ENCODE measurements around the gene SGPL1. TPM values are rescaled to one million over a fixed set of nuclear protein-coding genes. Genes with fewer than 3 reads are reported as not detected.

The SGPL1 gene
- total RNA-seq, 1 experiment from 2014 or later: 127 TPM

- Mint-ChIP-seq H3K9me3 (ENCODE audit: unreplicated experiment) (no peaks in the 10 kb centered on the region), H3K27ac (ENCODE audit: unreplicated experiment) (no peak overlapping the region), H3K4me1 (ENCODE audit: low read depth, unreplicated experiment) (peaks cover 4% of the 10 kb centered on the region), H3K27me3 (ENCODE audit: insufficient read depth, unreplicated experiment) (no peaks in the 10 kb centered on the region), H3K4me3 (ENCODE audit: unreplicated experiment) (no peak overlapping the region), H3K36me3 (ENCODE audit: insufficient read depth, unreplicated experiment) (peaks cover 35% of the 10 kb centered on the region)
- intact Hi-C loops (cut with micrococcal nuclease; ENCODE audit: unreplicated experiment): no loop called here
- H3K27me3 ChIP-seq (replicated peaks; ENCODE audit: control insufficient read depth, insufficient read depth, low read length): no peaks in the 10 kb centered on the region
- BruUV-seq (replicated peaks): no TSS peak
- ChIA-PET POLR2A (no interaction called here), CTCF (interaction anchor here (2.0 kb wide), 1 partner anchor 48 kb away, joined by 4 read pairs; no protein-coding TSS in a partner anchor)
- DNase-seq: no peak
- no peak overlapping the region for H3K4me3 ChIP-seq (ENCODE audit: low read depth, low read length)
- peaks cover 2% of the 10 kb centered on the region; the same call in 1 of the 2 replicates for H3K36me3 ChIP-seq (ENCODE audit: control insufficient read depth, insufficient read depth, low read length)
- H3K4me1 ChIP-seq: peaks cover 8% of the 10 kb centered on the region
- no peaks in the 10 kb centered on the region for H3K9me3 ChIP-seq
- no peak for TF ChIP-seq CTCF (IDR thresholded peaks at IDR 0.05; ENCODE audit: insufficient read depth in 1 of 2, low read depth in 1 of 2, low read length in 1 of 2, severe bottlenecking in 1 of 2, unreplicated experiment in 1 of 2)
Measured at GRCh38 chr10:70864935-70865334, 49.2 kb downstream of the SGPL1 start.

GRCh38 chr10:70866424-70866823 is 50.7 kb downstream of the SGPL1 start:
- Mint-ChIP-seq H3K9me3 (ENCODE audit: unreplicated experiment) (no peaks in the 10 kb centered on the region), H3K4me3 (ENCODE audit: unreplicated experiment) (no peak overlapping the region), H3K36me3 (ENCODE audit: insufficient read depth, unreplicated experiment) (peaks cover 30% of the 10 kb centered on the region), H3K4me1 (ENCODE audit: low read depth, unreplicated experiment) (peaks cover 4% of the 10 kb centered on the region), H3K27me3 (ENCODE audit: insufficient read depth, unreplicated experiment) (no peaks in the 10 kb centered on the region), H3K27ac (ENCODE audit: unreplicated experiment) (no peak overlapping the region)
- ChIA-PET POLR2A (no interaction called here), CTCF (no interaction called here)
- no TSS peak for BruUV-seq (replicated peaks)
- Histone ChIP-seq H3K27me3 (replicated peaks; ENCODE audit: control insufficient read depth, insufficient read depth, low read length) (no peaks in the 10 kb centered on the region), H3K9me3 (no peaks in the 10 kb centered on the region), H3K4me1 (peaks cover 8% of the 10 kb centered on the region), H3K4me3 (ENCODE audit: low read depth, low read length) (no peak overlapping the region), H3K36me3 (ENCODE audit: control insufficient read depth, insufficient read depth, low read length) (peaks cover 6% of the 10 kb centered on the region; the same call in 1 of the 2 replicates)
- intact Hi-C loops (cut with micrococcal nuclease; ENCODE audit: unreplicated experiment): no loop called here
- TF ChIP-seq CTCF (IDR thresholded peaks at IDR 0.05; ENCODE audit: insufficient read depth in 1 of 2, low read depth in 1 of 2, low read length in 1 of 2, severe bottlenecking in 1 of 2, unreplicated experiment in 1 of 2): no peak
- DNase-seq: no peak

GRCh38 chr10:70872291-70872690 is 56.5 kb downstream of the SGPL1 start:
- H3K27me3 ChIP-seq (replicated peaks; ENCODE audit: control insufficient read depth, insufficient read depth, low read length): no peaks in the 10 kb centered on the region
- H3K36me3 ChIP-seq (ENCODE audit: control insufficient read depth, insufficient read depth, low read length): peaks cover 17% of the 10 kb centered on the region
- no peak overlapping the region for H3K4me3 Mint-ChIP-seq (ENCODE audit: unreplicated experiment)
- no peaks in the 10 kb centered on the region; the same call in 1 of the 2 replicates for H3K4me1 ChIP-seq
- no peak for DNase-seq
- no peak overlapping the region for H3K4me3 ChIP-seq (ENCODE audit: low read depth, low read length)
- H3K9me3 ChIP-seq: no peaks in the 10 kb centered on the region
- no peak overlapping the region for H3K27ac Mint-ChIP-seq (ENCODE audit: unreplicated experiment)
- peaks cover 45% of the 10 kb centered on the region for H3K36me3 Mint-ChIP-seq (ENCODE audit: insufficient read depth, unreplicated experiment)
- intact Hi-C loops (cut with micrococcal nuclease; ENCODE audit: unreplicated experiment): no loop called here
- no peak for TF ChIP-seq CTCF (IDR thresholded peaks at IDR 0.05; ENCODE audit: insufficient read depth in 1 of 2, low read depth in 1 of 2, low read length in 1 of 2, severe bottlenecking in 1 of 2, unreplicated experiment in 1 of 2)
- CTCF ChIA-PET: no interaction called here
- no TSS peak for BruUV-seq (replicated peaks)
- H3K4me1 Mint-ChIP-seq (ENCODE audit: low read depth, unreplicated experiment): no peaks in the 10 kb centered on the region
- H3K9me3 Mint-ChIP-seq (ENCODE audit: unreplicated experiment): no peaks in the 10 kb centered on the region
- POLR2A ChIA-PET: interaction anchor here (0.9 to 1.1 kb wide), 2 partner anchors 9 to 55 kb away, joined by 3 read pairs; no protein-coding TSS in a partner anchor
- no peaks in the 10 kb centered on the region for H3K27me3 Mint-ChIP-seq (ENCODE audit: insufficient read depth, unreplicated experiment)

Data from Caco-2 (cell line).